ENCODE measurements around the gene RAB1B.

- TF ChIP-seq CTCF (IDR thresholded peaks at IDR 0.05; ENCODE audit: low read depth, low read length): no peak
- TF ChIP-seq EZH2phosphoT487 (IDR thresholded peaks at IDR 0.05; ENCODE audit: low read depth): no peak
These were observed 4.7 kb upstream of the RAB1B start for GRCh38 chr11:66263785-66264184.
